H7 (cell line): ENCODE results near the gene LANCL3. TPM values are rescaled to one million over a fixed set of nuclear protein-coding genes. Genes with fewer than 3 reads are reported as not detected.

ENCODE experiments used
- DNase-seq: peaks from one replicate; pipeline ENCODE4 v3.0.0; 2012
- H3K27me3 ChIP-seq: 2 replicates; pipeline ENCODE4 v1.6.0; 2011; ENCODE audit warnings: mild to moderate bottlenecking, low read length; ENCODE audit not compliant: control insufficient read depth, insufficient read depth
- H3K36me3 ChIP-seq: replicated peaks from 2 replicates; pipeline ENCODE4 v1.5.1; 2011; ENCODE audit warnings: low read length; ENCODE audit not compliant: control insufficient read depth, insufficient read depth
- H3K4me3 ChIP-seq: 2 replicates; pipeline ENCODE4 v1.5.1; 2011; ENCODE audit warnings: low read depth, mild to moderate bottlenecking, control low read depth, low read length, moderate library complexity; ENCODE audit not compliant: insufficient read depth
- total RNA-seq: library from RNA; depleted of rRNA; stranded (reverse); fragments of >200 nt; shearing (Covaris generic); gene quantifications from 2 replicates; pipeline ENCODE4 v1.2.3, GENCODE V29; 2014

The LANCL3 gene
- total RNA-seq, 1 experiment from 2014 or later, result 0.38 TPM

GRCh38 chrX:37679888-37680287 is 108.4 kb downstream of the LANCL3 start:
- no peak for DNase-seq
- Histone ChIP-seq H3K4me3 (no peak overlapping the region), H3K36me3 (no peaks in the 10 kb centered on the region), H3K27me3 (no peaks in the 10 kb centered on the region; the same call in 1 of the 2 replicates)

- H3K27me3 ChIP-seq, result peaks cover 13% of the 10 kb centered on the region
- no peak overlapping the region for H3K4me3 ChIP-seq
- H3K36me3 ChIP-seq, result no peaks in the 10 kb centered on the region
- DNase-seq, result no peak
Observed at GRCh38 chrX:37684426-37684825, 113.0 kb downstream of the LANCL3 start.

GRCh38 chrX:37684973-37685372 is 113.5 kb downstream of the LANCL3 start:
- peaks cover 13% of the 10 kb centered on the region for H3K27me3 ChIP-seq
- no peak overlapping the region; the same call in 1 of the 2 replicates for H3K4me3 ChIP-seq
- peak; percentile 16 for DNase-seq
- no peaks in the 10 kb centered on the region for H3K36me3 ChIP-seq

GRCh38 chrX:37685381-37686359 is 114.2 kb downstream of the LANCL3 start, which contains the start of gene XK:
TSS of gene XK (plus strand) at chrX:37685791. CDS start at chrX:37685962, 171 bp downstream.
- Histone ChIP-seq H3K27me3 (peaks cover 13% of the 10 kb centered on the region), H3K4me3 (peak within 1 kb of the TSS; percentile 48), H3K36me3 (no peaks in the 10 kb centered on the region)
- peak; percentile 76 for DNase-seq

- no peak for DNase-seq
- H3K36me3 ChIP-seq, result no peaks in the 10 kb centered on the region
- H3K27me3 ChIP-seq, result peaks cover 13% of the 10 kb centered on the region
- H3K4me3 ChIP-seq, result no peak overlapping the region; the same call in 1 of the 2 replicates
Observed at GRCh38 chrX:37686369-37686995, 115.0 kb downstream of the LANCL3 start.

DNA sequence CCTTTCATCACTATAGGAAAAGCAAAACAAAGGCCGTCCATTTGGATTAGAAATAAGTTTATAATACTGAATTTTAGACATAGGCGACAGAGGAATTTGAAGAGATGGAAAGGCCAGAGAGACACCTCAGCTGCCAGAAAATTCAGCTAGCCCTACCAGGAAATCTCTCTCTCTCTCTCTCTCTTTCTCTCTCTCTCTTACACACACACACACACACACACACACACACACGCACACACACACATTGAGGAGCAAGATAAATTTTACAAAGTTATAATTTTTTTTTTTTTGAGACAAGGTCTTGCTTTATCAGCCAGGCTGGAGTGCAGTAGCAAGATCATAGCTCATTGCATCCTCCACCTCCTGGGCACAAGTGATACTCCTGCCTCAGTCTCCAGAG is 115.5 kb downstream of the LANCL3 start:
- peaks cover 13% of the 10 kb centered on the region for H3K27me3 ChIP-seq
- H3K4me3 ChIP-seq, result no peak overlapping the region
- H3K36me3 ChIP-seq, result no peaks in the 10 kb centered on the region
- no peak for DNase-seq

DNA sequence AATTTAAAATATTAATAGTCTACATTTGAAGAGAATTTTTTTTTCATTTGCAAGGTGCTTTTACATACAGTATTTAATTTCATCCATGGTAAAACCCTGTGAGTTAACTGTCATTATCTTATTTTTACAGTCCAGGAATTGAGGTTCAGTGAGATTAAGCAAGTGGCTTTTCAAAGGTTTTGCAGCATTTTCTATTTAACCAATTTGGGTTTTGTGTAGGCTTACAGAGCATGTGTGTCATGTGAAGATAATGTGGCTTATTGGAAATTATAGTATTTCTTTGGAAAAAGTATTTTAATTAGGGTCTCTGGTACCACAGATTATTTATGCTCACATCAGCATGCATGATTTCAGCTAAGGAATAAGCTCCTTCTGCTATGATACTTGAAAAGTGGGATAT is 118.7 kb downstream of the LANCL3 start:
- Histone ChIP-seq H3K36me3 (no peaks in the 10 kb centered on the region), H3K4me3 (no peak overlapping the region), H3K27me3 (peaks cover 13% of the 10 kb centered on the region)
- DNase-seq, result no peak

GRCh38 chrX:37692918-37693317 is 121.5 kb downstream of the LANCL3 start:
- Histone ChIP-seq H3K4me3 (no peak overlapping the region), H3K36me3 (no peaks in the 10 kb centered on the region), H3K27me3 (no peaks in the 10 kb centered on the region)
- no peak for DNase-seq

- no peak overlapping the region for H3K4me3 ChIP-seq
- DNase-seq, result no peak
- H3K36me3 ChIP-seq, result no peaks in the 10 kb centered on the region
- H3K27me3 ChIP-seq, result no peaks in the 10 kb centered on the region
Observed at GRCh38 chrX:37697169-37697760, 125.8 kb downstream of the LANCL3 start.

DNA sequence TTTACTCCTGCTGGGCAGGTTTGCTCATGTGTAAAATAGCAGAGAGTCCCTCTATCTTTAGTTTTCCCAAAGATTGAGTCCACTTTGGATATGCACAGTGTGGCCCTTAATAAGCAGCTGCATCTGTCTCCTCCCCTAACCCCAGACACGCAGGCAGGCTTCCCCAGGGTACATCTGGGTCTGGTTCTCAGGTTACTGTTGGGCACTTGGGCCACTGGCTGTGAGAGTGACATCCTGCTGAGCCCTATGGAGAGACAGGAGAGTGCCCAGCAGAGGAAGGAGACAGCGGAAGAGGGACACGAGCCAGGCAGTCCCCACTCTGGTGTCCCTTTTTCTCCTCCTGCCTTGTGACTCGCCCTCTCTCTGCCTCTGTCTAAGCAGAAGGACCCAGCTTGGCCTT is 130.1 kb downstream of the LANCL3 start:
- no peaks in the 10 kb centered on the region for H3K36me3 ChIP-seq
- no peak overlapping the region for H3K4me3 ChIP-seq
- peak; percentile 15 for DNase-seq
- H3K27me3 ChIP-seq, result no peaks in the 10 kb centered on the region

DNA sequence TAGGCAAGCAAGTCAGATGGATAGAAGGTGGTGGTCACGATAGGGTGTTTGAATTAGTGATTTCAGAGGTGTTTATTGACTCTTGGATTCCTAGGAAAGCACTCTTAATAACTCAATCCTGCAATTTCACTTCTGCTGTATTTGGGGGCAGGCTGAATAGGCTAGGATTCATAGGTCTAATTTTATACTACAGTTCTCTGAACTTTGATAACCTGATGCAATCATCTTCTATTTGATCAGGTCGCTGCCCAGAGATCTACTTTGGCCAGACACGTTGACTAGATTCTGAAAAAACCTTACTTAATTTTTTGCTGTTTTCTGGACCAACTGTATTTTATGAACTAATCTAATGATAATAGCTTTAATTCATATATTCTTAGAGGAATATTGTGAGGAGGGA is 140.5 kb downstream of the LANCL3 start:
- DNase-seq, result no peak
- no peaks in the 10 kb centered on the region for H3K36me3 ChIP-seq
- H3K27me3 ChIP-seq, result no peaks in the 10 kb centered on the region
- no peak overlapping the region for H3K4me3 ChIP-seq

GRCh38 chrX:37712458-37712857 is 141.0 kb downstream of the LANCL3 start:
- no peak for DNase-seq
- Histone ChIP-seq H3K36me3 (no peaks in the 10 kb centered on the region), H3K4me3 (no peak overlapping the region)

DNA sequence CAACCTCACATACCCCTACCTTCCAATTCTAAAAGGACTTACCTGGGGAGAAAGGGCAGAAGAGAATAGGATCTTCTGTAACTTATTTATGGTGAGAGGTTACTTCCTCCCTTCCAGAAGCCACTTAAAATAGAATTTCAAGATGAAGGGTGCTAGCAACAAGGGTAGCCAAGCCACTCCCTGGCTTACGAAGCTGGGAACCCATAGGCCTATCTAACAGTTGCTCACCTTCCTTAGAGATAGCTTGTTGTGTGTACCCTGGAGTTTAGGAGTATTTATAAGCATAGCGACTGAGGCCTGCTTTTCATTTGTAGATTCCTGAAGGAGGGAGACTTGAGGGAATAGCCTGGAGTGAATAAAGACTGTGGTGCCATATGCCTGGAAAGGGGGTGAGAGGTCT is 143.0 kb downstream of the LANCL3 start:
- H3K27me3 ChIP-seq, result no peaks in the 10 kb centered on the region
- no peaks in the 10 kb centered on the region for H3K36me3 ChIP-seq
- no peak overlapping the region for H3K4me3 ChIP-seq
- DNase-seq, result no peak

More at GRCh38 chrX:37712458-37712857, 141.0 kb downstream of the LANCL3 start:
- no peaks in the 10 kb centered on the region for H3K27me3 ChIP-seq

- H3K36me3 ChIP-seq, result no peaks in the 10 kb centered on the region
- H3K27me3 ChIP-seq, result no peaks in the 10 kb centered on the region
- DNase-seq, result no peak
- H3K4me3 ChIP-seq, result no peak overlapping the region
Observed at GRCh38 chrX:37716602-37717001, 145.1 kb downstream of the LANCL3 start.
